Caco-2 (cell line): ENCODE data around the gene PARVG. TPM values are rescaled to one million over a fixed set of nuclear protein-coding genes. Genes with fewer than 3 reads are reported as not detected.

Experiments used
- BruUV-seq: library from RNA; stranded (reverse); fragments of 400-500 nt; replicated peaks from 2 replicates; lab custom pipeline; 2021; lab: Mats Ljungman, UMichigan
- CTCF ChIA-PET: fragments of 300-600 bp; sonication (Branson Sonifier 250); formaldehyde crosslinking; loops from one replicate; lab custom pipeline; 2022; ENCODE audit warnings: antibody characterized with exemption; lab: Charles Lee
- POLR2A ChIA-PET: fragments of 300-600 bp; sonication (Branson Sonifier 250); formaldehyde crosslinking; loops from one replicate; lab custom pipeline; 2022; ENCODE audit warnings: antibody characterized with exemption; lab: Charles Lee
- DNase-seq, 2 experiments: peaks; one replicate each; pipeline versions ENCODE4 v3.0.0 to v3.0.0-alpha.2; 2020 to 2022
- H3K27me3 ChIP-seq: replicated peaks from 2 replicates; pipeline ENCODE4 v1.6.0; 2011; ENCODE audit warnings: low read length; ENCODE audit not compliant: control insufficient read depth, insufficient read depth
- H3K36me3 ChIP-seq: 2 replicates; pipeline ENCODE4 v1.5.1; 2011; ENCODE audit warnings: low read length; ENCODE audit not compliant: control insufficient read depth, insufficient read depth
- H3K4me1 ChIP-seq: fragments of 250-450 bp; sonication (Bioruptor Pico); 2 replicates; pipeline ENCODE4 v1.5.1; 2020; ENCODE audit warnings: mild to moderate bottlenecking
- H3K4me3 ChIP-seq: 2 replicates; pipeline ENCODE4 v1.5.1; 2011; ENCODE audit warnings: low read depth, mild to moderate bottlenecking, control low read depth, low read length
- H3K9me3 ChIP-seq: fragments of 250-450 bp; sonication (Bioruptor Pico); 2 replicates; pipeline ENCODE4 v1.5.1; 2020; ENCODE audit warnings: mild to moderate bottlenecking, moderate library complexity
- H3K27ac Mint-ChIP-seq: one replicate; pipeline ENCODE4 v1.8.0; 2022; ENCODE audit warnings: mixed read lengths; ENCODE audit not compliant: unreplicated experiment
- H3K27me3 Mint-ChIP-seq: one replicate; pipeline ENCODE4 v1.8.0; 2022; ENCODE audit warnings: mixed read lengths; ENCODE audit not compliant: insufficient read depth, unreplicated experiment
- H3K36me3 Mint-ChIP-seq: one replicate; pipeline ENCODE4 v1.8.0; 2022; ENCODE audit warnings: mild to moderate bottlenecking, mixed read lengths; ENCODE audit not compliant: insufficient read depth, unreplicated experiment
- H3K4me1 Mint-ChIP-seq: one replicate; pipeline ENCODE4 v1.8.0; 2022; ENCODE audit warnings: low read depth, mixed read lengths; ENCODE audit not compliant: unreplicated experiment
- H3K4me3 Mint-ChIP-seq: one replicate; pipeline ENCODE4 v1.8.0; 2022; ENCODE audit warnings: mild to moderate bottlenecking, moderate library complexity, mixed read lengths; ENCODE audit not compliant: unreplicated experiment
- H3K9me3 Mint-ChIP-seq: one replicate; pipeline ENCODE4 v1.8.0; 2022; ENCODE audit warnings: mixed read lengths; ENCODE audit not compliant: unreplicated experiment
- CTCF ChIP-seq, 2 experiments: fragments of 200-600 bp in 1 of 2; IDR thresholded peaks; 1 replicate in 1 of 2; 2 replicates in 1 of 2; pipeline versions ENCODE4 v1.5.1 to v1.8.0; 2011 to 2022; ENCODE audit warnings: antibody characterized with exemption in 1 of 2, control low read depth in 1 of 2, inconsistent platforms in 1 of 2, low read depth in 1 of 2, low read length in 1 of 2, mild to moderate bottlenecking in 1 of 2, moderate library complexity in 1 of 2; ENCODE audit not compliant: insufficient read depth in 1 of 2, severe bottlenecking in 1 of 2, unreplicated experiment in 1 of 2
- intact Hi-C: fragments of 100-400 bp; cut with micrococcal nuclease; formaldehyde crosslinking; loops from one replicate; pipeline ENCODE4 v1.10.0; 2022; ENCODE audit not compliant: unreplicated experiment
- total RNA-seq: library from RNA; stranded (reverse); gene quantifications from 2 replicates; pipeline ENCODE4 v1.2.3, GENCODE V29; 2022

PARVG gene
- total RNA-seq, 1 experiment from 2014 or later = not detected

GRCh38 chr22:44191036-44191454 lies 10.3 kb downstream of the PARVG start:
- no TSS peak for BruUV-seq
- H3K4me3 Mint-ChIP-seq = no peak overlapping the region
- Histone ChIP-seq H3K4me3 (no peak overlapping the region), H3K36me3 (no peaks in the 10 kb centered on the region), H3K4me1 (no peaks in the 10 kb centered on the region), H3K27me3 (no peaks in the 10 kb centered on the region), H3K9me3 (no peaks in the 10 kb centered on the region)
- intact Hi-C loops = no loop called here
- CTCF ChIA-PET = interaction anchor here (0.7 kb wide), 1 partner anchor 198 kb away, joined by 4 read pairs; no protein-coding TSS in a partner anchor
- H3K9me3 Mint-ChIP-seq = no peaks in the 10 kb centered on the region
- H3K36me3 Mint-ChIP-seq = no peaks in the 10 kb centered on the region
- no peak for TF ChIP-seq CTCF (IDR thresholded peaks at IDR 0.05; ENCODE audit: insufficient read depth in 1 of 2, low read depth in 1 of 2, low read length in 1 of 2, severe bottlenecking in 1 of 2, unreplicated experiment in 1 of 2)
- H3K4me1 Mint-ChIP-seq = no peaks in the 10 kb centered on the region
- H3K27ac Mint-ChIP-seq = no peak overlapping the region
- H3K27me3 Mint-ChIP-seq = peaks cover 15% of the 10 kb centered on the region
- DNase-seq = peak in 1 of 2 experiments; percentile 16
- POLR2A ChIA-PET = no interaction called here

GRCh38 chr22:44192098-44192815 lies 11.5 kb downstream of the PARVG start:
- Mint-ChIP-seq H3K4me1 (no peaks in the 10 kb centered on the region), H3K9me3 (no peaks in the 10 kb centered on the region), H3K27me3 (peaks cover 13% of the 10 kb centered on the region), H3K4me3 (no peak overlapping the region), H3K27ac (no peak overlapping the region), H3K36me3 (no peaks in the 10 kb centered on the region)
- TF ChIP-seq CTCF (IDR thresholded peaks at IDR 0.05; ENCODE audit: insufficient read depth in 1 of 2, low read depth in 1 of 2, low read length in 1 of 2, severe bottlenecking in 1 of 2, unreplicated experiment in 1 of 2) = no peak
- POLR2A ChIA-PET = interaction anchor here (0.6 kb wide), 1 partner anchor 26 kb away, joined by 8 read pairs; no protein-coding TSS in a partner anchor
- peak in 1 of 2 experiments; percentile 31 for DNase-seq
- Histone ChIP-seq H3K4me1 (no peaks in the 10 kb centered on the region), H3K27me3 (no peaks in the 10 kb centered on the region), H3K4me3 (no peak overlapping the region), H3K9me3 (no peaks in the 10 kb centered on the region), H3K36me3 (no peaks in the 10 kb centered on the region)
- intact Hi-C loops = no loop called here
- no TSS peak for BruUV-seq
- CTCF ChIA-PET = no interaction called here

GRCh38 chr22:44192816-44193534 lies 12.2 kb downstream of the PARVG start:
- CTCF ChIA-PET = no interaction called here
- Mint-ChIP-seq H3K36me3 (no peaks in the 10 kb centered on the region), H3K4me3 (no peak overlapping the region), H3K9me3 (no peaks in the 10 kb centered on the region), H3K27ac (no peak overlapping the region), H3K27me3 (peaks cover 12% of the 10 kb centered on the region), H3K4me1 (no peaks in the 10 kb centered on the region)
- no TSS peak for BruUV-seq
- no peak for TF ChIP-seq CTCF (IDR thresholded peaks at IDR 0.05; ENCODE audit: insufficient read depth in 1 of 2, low read depth in 1 of 2, low read length in 1 of 2, severe bottlenecking in 1 of 2, unreplicated experiment in 1 of 2)
- Histone ChIP-seq H3K4me1 (no peaks in the 10 kb centered on the region), H3K9me3 (no peaks in the 10 kb centered on the region), H3K4me3 (no peak overlapping the region), H3K36me3 (no peaks in the 10 kb centered on the region), H3K27me3 (no peaks in the 10 kb centered on the region)
- intact Hi-C loops = no loop called here
- POLR2A ChIA-PET = no interaction called here
- DNase-seq = no peak
